ENCODE results near the gene ACTL8. TPM values are rescaled to one million over a fixed set of nuclear protein-coding genes. Genes with fewer than 3 reads are reported as not detected.
A peak's percentile ranks its signal among the peaks of the same experiment; 100 is the strongest.
"Not testable (repeated sequence)": the region's sequence is repeated elsewhere in the genome, so short reads cannot be mapped to it uniquely, and the experiment has no call there.

The ACTL8 gene
- total RNA-seq, 1 experiment from 2014 or later, result 0.20 TPM

- no peak for DNase-seq
- Histone ChIP-seq H3K27me3 (no peaks in the 10 kb centered on the region), H3K9me3 (no peaks in the 10 kb centered on the region), H3K4me3 (no peak overlapping the region), H3K36me3 (no peaks in the 10 kb centered on the region)
These were observed 25.2 kb upstream of the ACTL8 start for GRCh38 chr1:17729909-17730308.

GRCh38 chr1:17731460-17731859 is 23.7 kb upstream of the ACTL8 start:
- no peaks in the 10 kb centered on the region for H3K27me3 ChIP-seq
- H3K36me3 ChIP-seq, result no peaks in the 10 kb centered on the region
- no peak overlapping the region for H3K4me3 ChIP-seq
- no peaks in the 10 kb centered on the region for H3K9me3 ChIP-seq
- no peak for DNase-seq

GRCh38 chr1:17732475-17732874 is 22.7 kb upstream of the ACTL8 start:
- Histone ChIP-seq H3K9me3 (no peaks in the 10 kb centered on the region), H3K36me3 (no peaks in the 10 kb centered on the region), H3K4me3 (no peak overlapping the region), H3K27me3 (no peaks in the 10 kb centered on the region)
- peak; percentile 49 for DNase-seq

- no peaks in the 10 kb centered on the region for H3K9me3 ChIP-seq
- no peak for DNase-seq
- no peaks in the 10 kb centered on the region for H3K36me3 ChIP-seq
- H3K27me3 ChIP-seq, result no peaks in the 10 kb centered on the region
- no peak overlapping the region for H3K4me3 ChIP-seq
These were observed 21.5 kb upstream of the ACTL8 start for GRCh38 chr1:17733661-17734060.

GRCh38 chr1:17734609-17735008 is 20.5 kb upstream of the ACTL8 start:
- H3K4me3 ChIP-seq, result no peak overlapping the region
- no peaks in the 10 kb centered on the region for H3K36me3 ChIP-seq
- no peaks in the 10 kb centered on the region for H3K9me3 ChIP-seq
- DNase-seq, result no peak
- H3K27me3 ChIP-seq, result no peaks in the 10 kb centered on the region

- no peaks in the 10 kb centered on the region for H3K27me3 ChIP-seq
- no peak for DNase-seq
- H3K36me3 ChIP-seq, result no peaks in the 10 kb centered on the region
- no peak overlapping the region for H3K4me3 ChIP-seq
- H3K9me3 ChIP-seq, result no peaks in the 10 kb centered on the region
These were observed 19.8 kb upstream of the ACTL8 start for GRCh38 chr1:17735348-17735747.

GRCh38 chr1:17735793-17736192 is 19.3 kb upstream of the ACTL8 start:
- no peaks in the 10 kb centered on the region for H3K9me3 ChIP-seq
- no peaks in the 10 kb centered on the region for H3K27me3 ChIP-seq
- no peak overlapping the region for H3K4me3 ChIP-seq
- no peaks in the 10 kb centered on the region for H3K36me3 ChIP-seq
- no peak for DNase-seq

GRCh38 chr1:17736625-17737024 is 18.5 kb upstream of the ACTL8 start:
- H3K36me3 ChIP-seq, result no peaks in the 10 kb centered on the region
- no peaks in the 10 kb centered on the region for H3K9me3 ChIP-seq
- H3K4me3 ChIP-seq, result no peak overlapping the region
- H3K27me3 ChIP-seq, result no peaks in the 10 kb centered on the region
- no peak for DNase-seq

GRCh38 chr1:17739050-17739449 is 16.1 kb upstream of the ACTL8 start:
- no peak overlapping the region for H3K4me3 ChIP-seq
- H3K27me3 ChIP-seq, result no peaks in the 10 kb centered on the region
- H3K9me3 ChIP-seq, result no peaks in the 10 kb centered on the region
- DNase-seq, result no peak
- H3K36me3 ChIP-seq, result no peaks in the 10 kb centered on the region

GRCh38 chr1:17741052-17741451 is 14.1 kb upstream of the ACTL8 start:
- no peaks in the 10 kb centered on the region for H3K27me3 ChIP-seq
- H3K4me3 ChIP-seq, result no peak overlapping the region
- DNase-seq, result no peak
- no peaks in the 10 kb centered on the region for H3K9me3 ChIP-seq
- no peaks in the 10 kb centered on the region for H3K36me3 ChIP-seq

- Histone ChIP-seq H3K27me3 (no peaks in the 10 kb centered on the region), H3K36me3 (no peaks in the 10 kb centered on the region), H3K9me3 (no peaks in the 10 kb centered on the region), H3K4me3 (no peak overlapping the region)
- DNase-seq, result peak; percentile 44
These were observed 12.6 kb upstream of the ACTL8 start for GRCh38 chr1:17742583-17742982.

- H3K27me3 ChIP-seq, result no peaks in the 10 kb centered on the region
- no peaks in the 10 kb centered on the region for H3K9me3 ChIP-seq
- H3K4me3 ChIP-seq, result no peak overlapping the region
- DNase-seq, result no peak
- H3K36me3 ChIP-seq, result no peaks in the 10 kb centered on the region
These were observed 12.0 kb upstream of the ACTL8 start for GRCh38 chr1:17743008-17743647.

- Histone ChIP-seq H3K27me3 (no peaks in the 10 kb centered on the region), H3K4me3 (no peak overlapping the region), H3K36me3 (no peaks in the 10 kb centered on the region), H3K9me3 (no peaks in the 10 kb centered on the region)
- DNase-seq, result no peak
These were observed 11.2 kb upstream of the ACTL8 start for GRCh38 chr1:17743925-17744324.

- Histone ChIP-seq H3K36me3 (no peaks in the 10 kb centered on the region), H3K27me3 (no peaks in the 10 kb centered on the region), H3K9me3 (no peaks in the 10 kb centered on the region), H3K4me3 (no peak overlapping the region)
- DNase-seq, result no peak
These were observed 10.3 kb upstream of the ACTL8 start for GRCh38 chr1:17744666-17745478.

GRCh38 chr1:17745479-17745955 is 9.6 kb upstream of the ACTL8 start:
- H3K36me3 ChIP-seq, result no peaks in the 10 kb centered on the region
- H3K4me3 ChIP-seq, result no peak overlapping the region
- no peaks in the 10 kb centered on the region for H3K27me3 ChIP-seq
- DNase-seq, result no peak
- no peaks in the 10 kb centered on the region for H3K9me3 ChIP-seq

GRCh38 chr1:17746281-17746680 is 8.9 kb upstream of the ACTL8 start:
- not testable (repeated sequence) for DNase-seq, H3K4me3 ChIP-seq, H3K27me3 ChIP-seq, H3K9me3 ChIP-seq, H3K36me3 ChIP-seq

- Histone ChIP-seq H3K9me3 (no peaks in the 10 kb centered on the region), H3K27me3 (no peaks in the 10 kb centered on the region), H3K4me3 (no peak overlapping the region), H3K36me3 (no peaks in the 10 kb centered on the region)
- DNase-seq, result no peak
These were observed 8.2 kb upstream of the ACTL8 start for GRCh38 chr1:17746920-17747319.

- Histone ChIP-seq H3K36me3 (no peaks in the 10 kb centered on the region), H3K9me3 (peaks cover 10% of the 10 kb centered on the region), H3K4me3 (no peak overlapping the region), H3K27me3 (no peaks in the 10 kb centered on the region)
- no peak for DNase-seq
These were observed 4.8 kb upstream of the ACTL8 start for GRCh38 chr1:17750333-17750732.
